GM21723 (cell line): ENCODE measurements around the gene SIM2.

ENCODE experiments used
- ATAC-seq: cut with Tn5 transposase; IDR thresholded peaks from one replicate; pipeline ENCODE4 v1.9.1; 2021; ENCODE audit warnings: mild to moderate bottlenecking, moderate library complexity; ENCODE audit not compliant: unreplicated experiment

Gene SIM2

DNA sequence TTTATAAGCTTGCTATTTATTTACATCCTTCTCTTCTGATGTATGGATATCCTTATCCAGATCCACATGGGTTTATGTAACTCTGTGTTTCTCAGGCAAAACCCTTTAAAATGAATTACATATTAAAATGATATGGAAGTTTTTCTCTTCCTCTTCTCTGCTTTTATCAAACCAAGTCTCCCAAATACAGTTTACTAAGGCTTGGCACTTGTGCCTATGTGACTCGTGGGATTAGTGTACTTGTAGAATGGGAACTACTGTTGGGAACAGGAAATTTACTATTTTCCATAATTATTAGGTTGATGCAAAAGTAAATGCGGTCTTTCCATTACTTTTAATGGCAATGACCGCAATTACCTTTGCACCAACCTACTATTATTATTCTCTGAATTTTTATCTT, 14.8 kb downstream of the SIM2 start:
- no peak for ATAC-seq

DNA sequence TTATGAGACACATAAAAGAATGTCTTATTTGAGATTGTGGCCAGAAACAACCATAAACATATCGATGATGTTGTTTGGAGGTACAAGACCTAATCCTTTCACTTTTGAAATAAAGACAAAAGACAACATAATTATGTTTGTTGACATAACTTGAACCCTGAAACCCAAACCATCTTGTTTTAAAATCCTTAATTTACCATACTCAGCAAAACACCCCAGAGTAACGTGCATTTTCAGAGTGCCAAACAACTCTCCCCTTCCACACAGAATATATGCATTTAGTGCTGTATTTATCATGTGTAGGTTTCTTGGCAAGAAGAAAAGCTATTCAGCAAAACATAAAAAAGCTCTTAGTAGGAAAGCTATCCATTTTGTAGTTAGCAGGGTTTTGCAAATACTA, 17.5 kb downstream of the SIM2 start:
- no peak for ATAC-seq

DNA sequence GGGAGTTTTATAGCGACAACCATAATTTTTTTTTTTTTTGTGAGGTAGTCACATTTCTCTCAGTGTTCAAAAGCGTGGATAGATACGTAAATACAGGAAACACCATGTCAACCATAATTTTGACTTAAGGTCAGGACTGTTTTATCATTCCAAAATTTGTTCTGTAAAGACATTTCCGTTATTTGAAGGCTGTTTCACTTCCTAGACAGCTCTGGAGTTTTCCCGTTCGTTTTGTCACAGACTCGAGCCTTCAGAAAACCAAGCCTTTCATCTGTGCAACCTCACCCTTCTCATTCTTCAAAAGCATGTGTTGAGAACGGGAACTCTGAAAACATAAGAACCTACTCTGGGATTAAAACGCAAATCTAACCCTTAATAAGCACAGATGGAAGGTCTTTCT, 17.9 kb downstream of the SIM2 start:
- no peak for ATAC-seq

DNA sequence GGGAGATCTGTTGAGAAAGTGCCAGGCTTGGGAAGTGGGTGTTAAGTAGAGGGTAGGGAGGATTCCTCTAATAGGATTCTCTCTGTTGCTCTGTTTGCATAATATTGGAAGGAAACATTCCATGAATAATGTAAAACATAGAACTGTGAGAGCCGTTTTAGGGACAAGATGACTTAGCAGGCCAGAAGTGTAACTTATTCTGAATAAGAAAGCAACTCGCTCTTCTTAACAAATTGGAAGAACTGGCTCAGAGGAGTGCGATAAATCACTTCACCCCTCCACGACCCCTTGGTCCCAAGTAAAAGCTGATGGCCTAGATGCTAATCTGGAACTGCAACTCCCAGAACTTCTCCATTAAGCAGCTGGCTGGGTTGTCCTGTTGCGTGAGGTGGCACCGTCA, 19.1 kb downstream of the SIM2 start:
- no peak for ATAC-seq

DNA sequence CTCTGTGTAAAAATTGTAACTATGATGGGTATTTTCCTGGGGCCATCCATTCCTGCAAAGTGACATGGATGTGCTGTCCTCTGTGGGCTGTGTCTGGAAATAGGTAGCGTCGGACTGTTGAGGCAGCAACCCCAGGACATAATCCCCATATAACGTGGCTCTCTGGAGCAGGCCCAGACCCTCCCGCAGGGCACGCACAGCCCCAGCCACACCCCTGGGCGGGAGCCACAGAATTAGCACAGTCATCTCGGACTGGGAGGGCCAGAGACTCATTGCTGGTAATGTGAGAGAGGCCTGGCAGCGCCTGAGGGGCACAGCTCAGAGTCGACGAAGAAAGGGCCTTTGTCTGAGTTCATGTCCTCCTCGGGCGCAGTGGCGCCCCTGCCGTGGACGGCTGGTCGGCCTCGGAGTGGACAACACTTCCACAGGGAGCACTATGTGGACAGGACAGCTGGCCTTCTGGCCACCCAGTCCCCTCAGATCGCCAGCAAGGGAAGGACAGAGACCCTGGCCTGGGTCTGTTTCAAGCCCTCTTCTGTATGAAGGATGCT, 20.1 kb downstream of the SIM2 start:
- ATAC-seq = no peak

DNA sequence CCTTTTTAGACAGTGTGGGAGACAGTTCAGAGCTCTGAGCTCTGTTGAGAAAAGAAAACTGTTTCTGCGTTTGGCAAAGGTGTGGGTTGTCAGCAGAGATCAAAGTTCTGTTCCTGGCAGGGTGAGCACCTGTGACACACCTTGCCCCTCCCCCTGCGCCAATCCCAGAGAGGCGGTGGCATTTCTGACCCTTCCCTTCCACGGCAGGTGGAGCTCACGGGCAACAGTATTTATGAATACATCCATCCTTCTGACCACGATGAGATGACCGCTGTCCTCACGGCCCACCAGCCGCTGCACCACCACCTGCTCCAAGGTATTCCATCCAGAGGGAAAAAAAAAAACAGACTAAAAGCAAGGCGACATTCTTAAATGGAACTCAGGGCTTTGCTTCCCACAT, 20.7 kb downstream of the SIM2 start:
- no peak for ATAC-seq

DNA sequence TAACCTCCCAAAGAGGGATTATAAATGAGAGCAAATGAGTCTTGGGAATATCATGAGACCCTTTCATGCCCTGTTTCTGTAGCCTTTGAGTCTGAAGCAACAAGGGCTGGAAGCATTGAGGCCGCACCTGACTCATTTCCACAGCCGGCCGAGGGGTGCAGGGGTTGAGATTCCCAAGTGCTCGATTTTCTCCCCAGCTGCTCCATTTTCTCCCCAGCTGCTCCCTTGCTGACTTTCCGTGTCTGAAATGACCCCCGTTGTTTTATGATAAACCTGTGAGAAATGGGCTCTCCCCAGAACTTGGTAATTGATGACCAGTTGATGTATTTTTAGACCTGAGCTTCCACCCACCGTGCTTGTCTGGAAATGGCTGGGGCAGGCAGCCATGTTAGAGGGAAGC, 22.9 kb downstream of the SIM2 start:
- ATAC-seq = no peak

DNA sequence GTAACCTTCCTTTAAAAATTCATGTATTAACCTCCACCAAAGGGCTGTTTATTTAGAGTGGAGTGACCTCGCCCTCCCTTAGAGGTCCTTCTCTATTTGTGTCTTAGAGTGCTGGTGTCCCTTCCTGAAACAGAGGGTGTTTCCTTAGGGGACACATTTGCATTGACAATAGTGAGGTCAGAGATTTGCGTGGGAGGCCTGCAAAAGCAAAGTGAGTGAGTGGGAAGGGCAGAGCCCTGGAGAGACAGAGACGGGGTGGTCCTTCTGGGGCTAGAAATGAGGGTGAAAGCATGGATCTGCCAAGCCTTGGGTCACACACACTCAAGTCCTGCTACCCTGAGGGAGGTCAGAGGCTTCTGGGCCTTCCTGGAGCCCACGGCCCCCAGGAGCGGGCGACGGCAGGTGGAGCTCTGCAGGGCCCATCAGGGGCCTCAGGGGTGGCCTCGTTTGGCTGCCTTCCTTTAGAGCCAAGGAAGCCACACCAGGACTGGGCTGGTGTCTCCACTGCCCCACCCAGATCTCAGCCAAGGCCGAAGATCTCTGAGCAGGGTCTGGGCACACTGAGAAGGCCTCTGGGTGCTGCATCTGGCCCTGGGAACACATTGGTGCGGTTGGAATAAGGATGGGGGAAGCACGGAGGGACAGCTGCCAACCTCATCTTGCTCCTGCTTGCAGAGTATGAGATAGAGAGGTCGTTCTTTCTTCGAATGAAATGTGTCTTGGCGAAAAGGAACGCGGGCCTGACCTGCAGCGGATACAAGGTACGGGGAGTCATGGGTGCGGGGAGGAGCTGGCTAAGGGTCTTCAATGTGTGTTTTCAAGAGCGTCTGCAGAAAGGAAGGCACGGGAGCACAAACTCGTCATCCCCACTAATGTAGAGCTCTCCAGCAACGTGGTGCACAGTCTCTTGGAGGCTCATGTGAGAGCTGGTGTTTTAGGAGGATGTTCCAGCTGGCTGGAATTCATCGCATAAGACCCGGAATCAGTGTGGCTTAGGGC, 23.8 kb downstream of the SIM2 start:
- no peak for ATAC-seq

DNA sequence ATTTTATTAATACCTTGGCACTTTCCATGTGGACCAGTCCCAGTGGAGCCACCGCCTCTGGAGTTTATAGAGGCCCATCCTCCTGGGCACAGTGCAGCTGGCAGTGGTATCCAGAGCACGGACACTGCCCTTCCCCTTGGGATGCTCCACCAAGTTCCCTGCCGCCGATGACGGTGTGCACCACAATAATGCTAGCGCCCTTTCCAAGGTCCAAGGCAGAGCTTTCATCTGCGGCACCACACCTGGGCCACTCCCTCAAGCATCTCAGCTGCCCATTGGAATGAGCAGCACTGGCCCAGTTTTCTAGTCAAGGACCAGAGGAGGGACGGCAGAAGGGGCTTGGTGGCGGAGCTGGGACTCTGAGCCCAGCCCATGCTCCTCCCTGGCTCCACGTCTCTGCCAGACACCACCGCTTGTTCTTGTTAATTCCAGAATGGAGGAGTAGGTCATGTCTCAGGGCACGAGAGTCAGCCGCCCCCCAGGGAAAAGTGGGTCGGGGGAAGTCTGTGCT, 24.5 kb downstream of the SIM2 start:
- no peak for ATAC-seq

DNA sequence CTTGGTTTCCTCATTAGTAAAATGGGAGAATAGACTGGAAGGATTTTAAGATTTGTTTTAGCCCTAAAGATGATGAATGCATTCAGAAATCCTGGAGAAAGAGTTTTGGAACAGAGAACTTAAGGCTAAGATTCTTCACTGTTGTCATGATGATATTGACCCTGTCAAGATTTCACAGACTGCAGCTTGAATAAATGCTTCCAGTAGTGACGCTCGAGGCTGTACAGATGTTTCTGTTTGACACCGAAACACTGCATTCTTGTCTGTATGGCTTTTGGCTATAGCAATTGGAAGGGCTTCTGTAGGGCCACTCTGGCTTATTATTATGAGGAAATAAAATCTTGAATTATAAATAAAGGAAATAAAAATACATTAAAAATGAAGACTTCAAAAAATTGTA, 25.7 kb downstream of the SIM2 start:
- ATAC-seq = no peak

DNA sequence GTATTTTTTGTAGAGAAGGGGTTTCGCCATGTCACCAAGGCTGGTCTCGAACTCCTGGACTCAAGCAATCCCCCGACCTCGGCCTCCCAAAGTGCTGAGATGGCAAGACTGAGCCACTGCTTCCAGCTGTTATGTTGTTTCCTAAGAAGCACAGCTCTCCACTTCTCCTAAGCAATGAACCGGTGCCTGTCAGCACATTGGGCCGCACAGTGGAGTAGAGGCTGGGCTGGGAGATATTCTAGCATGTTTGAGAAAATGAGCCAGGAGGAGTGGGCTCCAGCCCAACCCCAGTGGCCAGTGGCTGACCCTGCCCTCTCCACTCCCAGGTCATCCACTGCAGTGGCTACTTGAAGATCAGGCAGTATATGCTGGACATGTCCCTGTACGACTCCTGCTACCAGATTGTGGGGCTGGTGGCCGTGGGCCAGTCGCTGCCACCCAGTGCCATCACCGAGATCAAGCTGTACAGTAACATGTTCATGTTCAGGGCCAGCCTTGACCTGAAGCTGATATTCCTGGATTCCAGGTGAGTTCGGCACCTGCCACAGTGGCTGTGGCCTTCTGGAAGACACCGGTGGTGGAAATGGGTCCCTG, 27.0 kb downstream of the SIM2 start:
- no peak for ATAC-seq

DNA sequence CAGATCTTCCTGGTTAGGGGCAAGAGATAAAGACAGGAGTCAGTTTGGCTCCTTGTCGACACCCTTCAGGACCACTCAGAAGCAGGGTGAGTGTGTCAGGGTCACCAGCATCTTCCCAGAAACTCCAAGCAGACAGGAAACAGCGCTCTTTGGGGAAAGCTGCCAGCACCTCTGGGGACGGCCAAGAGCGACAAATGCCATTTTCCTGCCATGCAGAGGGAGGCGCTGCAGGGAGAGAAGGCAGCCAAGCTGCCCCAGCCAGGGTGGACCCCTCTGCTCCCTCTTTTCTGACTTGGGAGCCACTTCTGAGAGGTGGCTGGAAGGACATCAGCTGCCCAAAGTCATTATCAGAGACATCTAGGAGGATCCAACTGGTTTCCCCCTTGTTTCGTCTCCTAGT, 29.0 kb downstream of the SIM2 start:
- no peak for ATAC-seq

DNA sequence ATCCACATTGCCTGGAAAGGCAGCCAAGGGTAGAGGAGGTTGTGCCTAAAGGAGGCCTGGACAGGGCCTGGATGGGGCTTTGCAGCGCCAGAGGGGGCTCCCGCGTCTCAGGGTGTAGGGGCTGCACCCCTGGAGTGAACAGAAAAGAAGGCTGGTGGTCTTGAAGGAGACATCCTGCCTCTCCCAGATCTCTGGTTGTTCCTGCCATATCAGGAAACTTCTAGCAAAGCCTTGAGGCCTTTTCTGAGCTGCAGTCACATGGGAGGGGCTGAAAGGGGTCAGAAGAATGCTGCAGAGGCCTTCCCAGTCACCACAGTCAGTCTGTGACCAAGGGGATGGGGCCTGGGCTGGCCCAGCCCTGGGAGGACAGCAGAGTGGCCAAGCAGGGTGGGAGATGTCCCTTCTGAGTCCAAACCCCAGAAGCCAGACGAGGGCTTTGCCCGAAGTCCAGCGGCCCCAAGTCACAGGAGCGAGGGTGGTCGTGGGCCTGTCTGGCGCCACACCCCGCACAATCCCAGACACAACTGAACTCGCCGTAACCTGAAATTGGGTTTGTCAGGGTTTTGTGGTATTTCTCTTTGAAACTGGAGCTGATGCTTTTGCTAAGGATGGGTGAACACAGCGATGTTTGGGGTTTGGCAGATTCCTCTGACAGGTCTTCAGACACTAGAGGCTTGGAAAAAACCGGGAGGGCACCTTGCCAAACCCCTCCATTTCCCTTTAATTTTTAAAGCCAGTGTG, 29.6 kb downstream of the SIM2 start:
- ATAC-seq = no peak

DNA sequence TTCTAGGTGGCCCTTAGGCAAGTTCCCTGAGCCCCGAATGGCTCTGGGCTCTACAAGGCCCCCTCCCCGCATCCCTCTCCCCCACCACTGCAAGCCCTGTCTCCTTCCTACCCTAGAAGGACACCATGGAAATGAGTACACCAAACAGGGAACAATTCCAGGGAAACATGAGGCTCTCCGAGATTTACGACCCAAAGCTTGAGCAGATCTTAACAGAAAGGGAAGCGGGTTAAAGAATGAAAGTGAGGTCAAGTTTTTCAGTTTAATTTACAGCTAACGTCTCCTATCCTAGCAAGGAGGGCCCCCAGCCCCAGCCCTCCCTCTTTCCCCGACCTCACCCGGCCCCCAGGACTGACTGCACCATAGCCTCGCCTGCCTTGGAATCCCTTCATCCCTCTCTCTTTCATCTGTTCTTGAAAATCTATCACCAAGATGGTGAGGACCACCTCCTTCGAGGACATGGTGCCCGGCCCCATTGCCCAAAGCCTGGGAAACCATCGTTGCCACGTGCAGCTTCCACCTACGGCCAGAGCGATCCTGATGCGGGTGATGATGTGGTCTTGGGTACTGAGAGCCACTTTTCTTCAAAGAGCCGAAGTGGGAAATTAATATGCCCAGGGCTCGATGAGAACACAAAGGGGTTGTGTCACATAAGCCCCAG, 30.5 kb downstream of the SIM2 start:
- ATAC-seq = no peak

DNA sequence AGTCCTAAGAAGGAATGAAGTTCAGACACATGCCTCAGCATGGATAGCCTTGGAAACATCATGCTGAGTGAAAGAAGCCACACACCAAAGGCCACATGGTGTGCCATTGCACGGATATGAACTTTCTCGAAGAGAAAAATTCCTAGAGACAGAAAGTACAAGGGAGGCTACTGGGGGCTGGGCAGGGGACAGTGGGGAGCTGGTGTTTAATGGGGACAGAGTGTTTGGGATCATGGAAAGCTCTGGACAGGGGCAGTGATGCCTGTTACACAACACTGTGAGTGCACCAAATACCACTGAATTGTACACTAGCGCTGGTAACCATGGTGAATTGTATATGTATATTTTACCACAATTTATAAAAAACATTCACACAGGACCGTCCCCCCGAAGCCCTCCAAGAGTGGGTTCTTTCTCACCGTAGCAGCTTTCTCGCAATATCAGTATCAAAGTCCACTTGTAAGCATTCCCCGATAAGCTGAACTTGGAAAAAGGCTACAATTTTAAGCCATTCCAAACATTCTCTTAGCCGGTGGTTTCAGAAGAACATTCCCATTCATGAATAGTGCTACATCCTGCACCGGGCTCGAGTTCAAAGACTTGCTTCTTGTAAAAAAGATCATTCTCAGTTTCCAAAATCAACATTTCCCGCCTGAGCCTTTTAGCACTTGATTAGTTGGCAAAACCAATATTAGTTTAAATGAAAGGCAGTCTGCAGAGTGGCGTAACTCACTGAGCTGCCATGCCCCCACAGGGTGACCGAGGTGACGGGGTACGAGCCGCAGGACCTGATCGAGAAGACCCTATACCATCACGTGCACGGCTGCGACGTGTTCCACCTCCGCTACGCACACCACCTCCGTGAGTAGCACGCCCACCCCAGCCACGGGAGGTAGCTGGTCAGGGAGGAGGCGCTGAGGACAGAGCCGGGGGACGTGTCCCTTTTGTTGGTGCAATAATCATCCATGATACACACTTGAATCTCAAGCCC, 31.7 kb downstream of the SIM2 start:
- no peak for ATAC-seq

DNA sequence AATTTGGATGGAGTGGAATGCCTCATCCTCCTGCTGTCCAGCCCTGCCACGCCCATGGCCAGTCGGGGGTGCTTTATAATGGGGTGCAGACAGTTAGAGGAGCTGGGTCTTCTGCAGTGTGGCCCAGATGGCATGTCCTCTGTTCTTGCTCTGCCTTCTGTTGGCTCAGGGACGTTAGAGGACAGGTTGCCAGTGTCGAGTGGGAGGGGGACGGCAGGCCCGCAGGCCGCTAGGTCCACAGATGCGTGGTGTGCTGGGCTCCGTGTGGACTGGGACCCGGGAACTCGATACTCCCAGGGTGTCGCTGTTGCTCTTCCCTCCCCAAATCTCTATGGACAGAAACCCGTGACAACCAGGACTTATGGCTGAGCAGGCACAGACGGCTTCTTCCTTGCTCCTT, 33.3 kb downstream of the SIM2 start:
- ATAC-seq = no peak

DNA sequence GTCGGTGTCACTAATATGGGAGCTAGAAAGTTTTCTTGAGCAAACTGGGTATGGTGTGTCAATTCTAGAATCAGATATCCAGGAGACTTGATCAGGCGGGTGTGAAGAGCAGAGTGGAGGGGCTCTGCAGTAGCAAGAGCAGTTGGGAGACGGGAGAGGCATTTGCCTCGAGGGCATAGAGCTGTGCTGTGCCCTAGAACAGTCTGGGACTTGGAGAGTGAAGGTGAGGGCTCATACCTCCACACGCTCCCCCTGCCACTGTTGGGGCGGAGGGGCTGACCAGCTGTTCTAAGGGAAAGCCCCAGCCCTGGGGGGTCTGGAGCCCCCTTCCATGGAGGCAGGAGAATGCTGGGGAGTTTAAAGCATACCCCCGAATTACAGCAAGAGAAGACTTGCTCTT, 33.8 kb downstream of the SIM2 start:
- ATAC-seq = no peak

DNA sequence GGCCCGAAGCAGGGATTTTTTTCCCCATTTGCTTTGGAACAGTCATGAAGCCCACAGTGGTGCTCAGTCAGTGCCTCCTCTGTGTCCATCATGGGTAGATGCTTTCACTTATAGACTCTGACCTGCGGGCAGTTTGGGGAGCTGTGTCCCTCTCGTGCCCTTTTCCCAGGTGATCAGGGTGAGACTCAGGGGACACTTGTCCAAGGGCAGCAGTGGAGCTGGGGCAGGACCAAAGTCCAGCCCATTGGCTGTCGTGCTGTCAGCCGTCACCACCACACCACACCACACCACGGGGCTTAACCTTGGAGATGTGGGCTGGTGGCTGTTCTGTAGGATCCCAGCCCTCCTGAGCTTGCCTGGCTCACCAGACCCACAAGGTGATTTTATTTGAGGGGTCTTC, 34.9 kb downstream of the SIM2 start:
- ATAC-seq = no peak

DNA sequence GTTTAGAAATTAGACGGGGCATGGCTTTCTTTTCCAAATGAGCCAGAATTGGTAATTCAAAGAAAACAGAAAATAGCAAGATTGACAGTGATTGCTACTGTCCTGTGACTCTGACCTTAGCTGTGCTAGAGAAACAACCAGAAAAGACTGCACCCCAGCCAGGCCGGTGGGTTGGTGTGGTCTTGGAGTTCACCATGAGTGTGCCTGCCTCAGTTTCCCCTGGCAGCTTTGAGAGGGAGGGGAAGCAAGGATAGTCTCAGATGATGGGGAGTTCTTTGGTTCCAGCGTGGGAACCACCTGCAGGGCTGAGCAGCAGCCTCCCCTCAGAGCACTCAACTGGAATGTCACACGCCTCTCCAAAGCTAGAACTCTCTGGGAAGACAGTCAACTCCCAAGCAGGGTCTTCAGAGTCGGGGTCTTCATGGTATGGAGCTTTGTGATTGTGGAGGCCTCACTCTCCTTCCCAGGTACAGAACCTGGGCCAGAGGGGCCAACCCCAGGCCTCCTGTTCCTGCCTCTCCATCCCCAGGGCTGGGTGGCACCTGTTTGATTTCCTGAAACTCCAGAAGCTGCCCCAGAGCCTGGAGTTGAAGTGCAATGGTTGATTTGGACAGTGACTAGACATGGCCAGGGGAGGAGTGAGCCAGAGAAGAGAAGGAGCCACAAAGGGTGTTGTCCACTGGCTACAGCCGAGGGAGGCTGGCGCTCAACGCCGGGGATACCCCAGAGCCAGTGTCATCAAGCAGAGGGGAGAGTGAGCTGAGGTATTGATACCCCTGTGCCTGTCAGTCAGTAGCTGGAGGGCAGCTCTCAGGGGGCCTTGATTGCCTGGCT, 35.7 kb downstream of the SIM2 start:
- no peak for ATAC-seq
